ENCODE measurements around the gene EMC7.
"Not testable (repeated sequence)": the region's sequence is repeated elsewhere in the genome, so short reads cannot be mapped to it uniquely, and the experiment has no call there.

The EMC7 gene

GRCh38 chr15:34101366-34102174 is at the start of gene EMC7, which contains the start of gene PGBD4:
Gene EMC7 (minus strand): TSS chr15:34101862. CDS start chr15:34101839, 23 bp downstream.
Gene PGBD4 (plus strand): TSS chr15:34102083. CDS start chr15:34102532, 449 bp downstream.
- peak; percentile 98 for DNase-seq

- DNase-seq, result no peak
Measured at GRCh38 chr15:34147371-34148140, 45.9 kb upstream of the EMC7 start.

- DNase-seq, result no peak
Measured at GRCh38 chr15:34133511-34133910, 31.8 kb upstream of the EMC7 start.

- DNase-seq, result no peak
Measured at GRCh38 chr15:34132881-34133280, 31.2 kb upstream of the EMC7 start.

GRCh38 chr15:34128898-34129297 is 27.2 kb upstream of the EMC7 start:
- no peak for DNase-seq

- no peak for DNase-seq
Measured at GRCh38 chr15:34126522-34126921, 24.9 kb upstream of the EMC7 start.

GRCh38 chr15:34125945-34126344 is 24.3 kb upstream of the EMC7 start:
- no peak for DNase-seq

- DNase-seq, result no peak
Measured at GRCh38 chr15:34124651-34125050, 23.0 kb upstream of the EMC7 start.

- DNase-seq, result no peak
Measured at GRCh38 chr15:34122771-34123183, 21.1 kb upstream of the EMC7 start.

- DNase-seq, result not testable (repeated sequence)
Measured at GRCh38 chr15:34121786-34122185, 20.1 kb upstream of the EMC7 start.

GRCh38 chr15:34120420-34120819 is 18.8 kb upstream of the EMC7 start:
- DNase-seq, result not testable (repeated sequence)

- DNase-seq, result no peak
Measured at GRCh38 chr15:34119291-34119690, 17.6 kb upstream of the EMC7 start.

GRCh38 chr15:34116620-34117019 is 15.0 kb upstream of the EMC7 start:
- DNase-seq, result no peak

- DNase-seq, result no peak
Measured at GRCh38 chr15:34114739-34115138, 13.1 kb upstream of the EMC7 start.

- DNase-seq, result no peak
Measured at GRCh38 chr15:34114215-34114614, 12.6 kb upstream of the EMC7 start.

- no peak for DNase-seq
Measured at GRCh38 chr15:34111488-34111887, 9.8 kb upstream of the EMC7 start.

GRCh38 chr15:34109797-34110663 is 8.4 kb upstream of the EMC7 start:
- no peak for DNase-seq

GRCh38 chr15:34107315-34107714 is 5.7 kb upstream of the EMC7 start:
- DNase-seq, result no peak

- DNase-seq, result no peak
Measured at GRCh38 chr15:34106423-34106822, 4.8 kb upstream of the EMC7 start.

GRCh38 chr15:34102175-34102925 is 688 bp upstream of the EMC7 start:
- DNase-seq, result no peak

- DNase-seq, result no peak
Measured at GRCh38 chr15:34099914-34100313, 1.7 kb downstream of the EMC7 start.

GRCh38 chr15:34085746-34086145 is 15.9 kb downstream of the EMC7 start:
- no peak for DNase-seq

Data from CD4-positive, alpha-beta T cell treated with Interleukin-6 for 4 hours (primary cell).